Activated T-helper 2 cell treated with anti-CD3 and anti-CD28 coated beads, Interferon-gamma antibody, Interleukin-2, Interleukin-4, amounts not matched to agents 10 μg/mL and 5 μg/mL and 100 μg/mL, durations not matched to agents 14 hours and 24 hours and 36 hours (primary cell): Measurements from ENCODE around the gene SLC35F6. TPM values are rescaled to one million over a fixed set of nuclear protein-coding genes. Genes with fewer than 3 reads are reported as not detected.

Experiments used
- DNase-seq: peaks from one replicate; pipeline ENCODE4 v3.0.0; 2021; ENCODE audit warnings: low spot score
- H3K27ac Mint-ChIP-seq: one replicate; pipeline ENCODE4 v1.8.0; 2021; ENCODE audit warnings: mixed read lengths
- H3K27me3 Mint-ChIP-seq: one replicate; pipeline ENCODE4 v1.8.0; 2021; ENCODE audit warnings: low read depth, mixed read lengths
- H3K36me3 Mint-ChIP-seq: one replicate; pipeline ENCODE4 v1.8.0; 2021; ENCODE audit warnings: low read depth, mixed read lengths
- H3K4me1 Mint-ChIP-seq: one replicate; pipeline ENCODE4 v1.8.0; 2021; ENCODE audit warnings: low read depth, mixed read lengths
- H3K4me3 Mint-ChIP-seq: one replicate; pipeline ENCODE4 v1.8.0; 2021; ENCODE audit warnings: low read depth, mild to moderate bottlenecking, moderate library complexity, mixed read lengths
- H3K9me3 Mint-ChIP-seq: one replicate; pipeline ENCODE4 v1.8.0; 2021; ENCODE audit warnings: mixed read lengths
- intact Hi-C: fragments of 100-400 bp; cut with micrococcal nuclease; formaldehyde crosslinking; loops from one replicate; pipeline ENCODE4 v1.15.1; 2023
- total RNA-seq: library from RNA; stranded (reverse); gene quantifications from 2 replicates; pipeline ENCODE4 v1.2.3, GENCODE V29; 2022

SLC35F6 gene
- total RNA-seq, 1 donor from 2014 or later, result 11.8 TPM

DNA sequence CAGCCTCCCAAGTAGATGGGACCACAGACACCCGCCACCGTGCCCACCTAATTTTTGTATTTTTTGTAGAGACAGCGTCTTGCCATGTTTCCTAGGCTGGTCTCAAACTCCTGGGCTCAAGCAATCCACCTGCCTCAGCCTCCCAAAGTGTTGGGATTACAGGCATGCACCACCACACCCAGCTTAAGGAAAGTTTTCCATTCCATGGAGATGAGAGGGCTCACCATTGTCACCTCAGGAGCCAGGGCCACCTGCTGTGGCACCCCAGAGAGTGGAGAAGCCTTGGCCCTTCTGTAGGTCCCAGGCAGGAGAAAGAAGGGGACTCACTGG is 4.6 kb downstream of the SLC35F6 start:
- Mint-ChIP-seq H3K27ac (no peak overlapping the region), H3K4me1 (peaks cover 37% of the 10 kb centered on the region), H3K36me3 (peaks cover 7% of the 10 kb centered on the region), H3K9me3 (no peaks in the 10 kb centered on the region), H3K4me3 (no peak overlapping the region), H3K27me3 (no peaks in the 10 kb centered on the region)
- no peak for DNase-seq
- intact Hi-C loops, result no loop called here

DNA sequence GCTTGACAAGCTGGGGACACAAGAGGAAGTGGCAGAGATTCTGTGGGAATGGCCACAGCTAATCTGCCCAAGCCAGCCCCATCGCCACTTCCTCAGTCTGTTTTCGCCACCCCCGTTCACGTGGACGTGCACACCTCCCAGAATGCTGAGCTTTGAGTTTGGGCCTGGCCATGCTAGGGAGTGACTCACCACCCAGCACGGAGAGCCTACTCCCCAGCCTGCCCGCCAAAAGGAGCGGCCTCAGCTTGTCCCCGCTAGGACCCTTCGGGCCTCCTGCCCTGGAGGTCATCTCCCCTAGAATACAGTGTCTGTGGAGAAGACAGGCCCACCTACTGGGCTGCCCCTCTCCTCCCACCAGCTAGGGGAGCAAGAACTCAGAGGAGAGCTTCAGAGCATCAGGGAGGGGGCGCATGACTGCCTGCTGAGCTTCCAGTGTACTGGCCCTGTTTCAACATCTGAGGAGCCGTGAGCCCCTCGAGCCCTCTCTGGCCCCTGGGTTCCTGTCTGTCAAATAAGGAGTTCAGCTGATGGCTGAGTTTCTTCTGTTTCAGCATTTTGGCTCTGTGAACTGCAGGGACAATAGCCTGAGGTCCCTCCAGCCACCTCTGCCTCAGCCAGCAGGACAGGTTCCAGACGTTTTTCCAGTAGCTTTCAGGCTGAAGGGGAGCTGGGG is 5.1 kb downstream of the SLC35F6 start:
- H3K4me1 Mint-ChIP-seq, result peaks cover 37% of the 10 kb centered on the region
- intact Hi-C loops, result no loop called here

GRCh38 chr2:26770986-26771586 is 7.0 kb downstream of the SLC35F6 start:
- Mint-ChIP-seq H3K27me3 (no peaks in the 10 kb centered on the region), H3K4me1 (peaks cover 25% of the 10 kb centered on the region), H3K4me3 (no peak overlapping the region), H3K27ac (peak overlapping the region; percentile 57), H3K9me3 (no peaks in the 10 kb centered on the region), H3K36me3 (peaks cover 9% of the 10 kb centered on the region)
- DNase-seq, result no peak
- intact Hi-C loops, result no loop called here

More for the DNA sequence above, 5.1 kb downstream of the SLC35F6 start:
- DNase-seq, result no peak
- no peaks in the 10 kb centered on the region for H3K9me3 Mint-ChIP-seq
- no peak overlapping the region for H3K4me3 Mint-ChIP-seq
- H3K36me3 Mint-ChIP-seq, result peaks cover 7% of the 10 kb centered on the region
- H3K27ac Mint-ChIP-seq, result peak overlapping the region; percentile 54
- H3K27me3 Mint-ChIP-seq, result no peaks in the 10 kb centered on the region

DNA sequence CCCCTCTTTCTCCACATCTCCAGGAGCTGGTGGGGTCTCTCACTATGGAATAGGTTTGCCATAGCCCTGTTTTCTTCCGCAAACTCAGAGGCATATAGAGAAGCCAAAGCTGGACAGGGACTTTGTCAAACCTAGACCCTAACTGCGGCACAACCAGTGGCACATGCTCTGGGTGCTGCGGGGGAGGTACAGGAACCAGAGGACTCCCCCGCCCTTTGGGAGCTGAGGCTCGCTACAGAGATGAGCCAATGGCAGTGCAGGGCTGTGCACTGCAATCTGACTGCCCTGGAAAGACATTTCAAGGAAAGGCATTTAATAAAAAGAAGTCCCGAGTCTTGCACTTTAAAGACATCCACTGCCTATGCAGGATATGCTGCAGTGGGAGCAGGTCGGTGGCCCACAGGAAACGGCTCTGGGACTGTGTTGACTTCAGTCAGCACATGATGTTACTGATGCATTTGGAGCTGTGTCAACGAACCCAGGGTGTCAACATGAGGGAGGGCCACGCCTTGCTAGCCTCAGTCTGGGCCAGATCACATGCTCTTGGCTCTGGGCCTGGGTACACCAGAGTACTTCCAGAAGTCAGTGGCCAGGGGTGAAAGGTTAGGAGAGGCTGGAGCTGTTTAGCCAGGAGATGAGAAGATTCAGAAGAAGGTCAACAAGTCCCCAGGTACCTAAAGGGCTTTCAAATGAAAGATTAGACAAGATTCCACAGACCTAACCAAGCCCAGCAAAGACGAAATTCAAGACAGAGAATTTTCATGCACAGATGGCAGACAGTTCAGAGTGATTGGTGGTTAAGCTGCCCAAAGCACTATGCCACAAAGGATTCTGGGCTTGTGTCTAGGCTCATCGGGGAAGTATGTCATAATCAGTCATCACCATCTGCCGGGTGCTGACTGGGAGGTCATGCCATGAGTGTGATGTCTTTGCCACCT is 8.2 kb downstream of the SLC35F6 start:
- no peaks in the 10 kb centered on the region for H3K9me3 Mint-ChIP-seq
- no peak overlapping the region for H3K4me3 Mint-ChIP-seq

DNA sequence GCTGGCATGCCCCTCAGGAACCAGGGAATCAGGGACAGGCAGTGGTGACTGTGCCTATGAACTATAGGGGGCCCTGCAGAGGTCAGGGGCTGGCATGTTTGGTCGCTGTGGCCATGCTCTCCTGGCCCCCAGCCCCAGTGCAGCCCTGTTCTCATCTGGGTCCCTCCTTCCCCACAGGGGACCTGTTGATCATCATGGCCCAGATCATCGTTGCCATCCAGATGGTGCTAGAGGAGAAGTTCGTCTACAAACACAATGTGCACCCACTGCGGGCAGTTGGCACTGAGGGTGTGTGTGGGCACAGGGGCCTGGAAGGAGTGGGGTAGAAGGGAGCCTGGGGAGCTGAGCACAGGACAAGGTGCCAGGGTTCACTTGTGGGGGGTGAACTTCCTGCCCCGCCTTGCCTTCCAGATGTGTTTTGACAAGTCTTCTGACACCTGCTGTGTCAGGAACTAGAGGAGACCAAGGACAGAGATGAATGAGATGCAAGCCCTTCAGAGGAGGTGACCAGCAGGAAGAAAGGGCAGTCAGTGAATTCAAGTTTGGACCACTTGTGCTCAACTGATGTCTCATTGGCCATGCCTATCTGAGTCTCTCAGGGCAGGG is 12.2 kb downstream of the SLC35F6 start:
- intact Hi-C loops, result no loop called here
- H3K27me3 Mint-ChIP-seq, result no peaks in the 10 kb centered on the region
- peaks cover 39% of the 10 kb centered on the region for H3K36me3 Mint-ChIP-seq
- H3K4me3 Mint-ChIP-seq, result no peak overlapping the region
- H3K9me3 Mint-ChIP-seq, result no peaks in the 10 kb centered on the region
- DNase-seq, result no peak
- H3K27ac Mint-ChIP-seq, result no peak overlapping the region
- H3K4me1 Mint-ChIP-seq, result peaks cover 17% of the 10 kb centered on the region

More for the DNA sequence above, 8.2 kb downstream of the SLC35F6 start:
- Mint-ChIP-seq H3K36me3 (peaks cover 15% of the 10 kb centered on the region), H3K27me3 (no peaks in the 10 kb centered on the region), H3K27ac (peak overlapping the region; percentile 90), H3K4me1 (peaks cover 23% of the 10 kb centered on the region)
- intact Hi-C loops, result no loop called here
- DNase-seq, result peak; percentile 31

DNA sequence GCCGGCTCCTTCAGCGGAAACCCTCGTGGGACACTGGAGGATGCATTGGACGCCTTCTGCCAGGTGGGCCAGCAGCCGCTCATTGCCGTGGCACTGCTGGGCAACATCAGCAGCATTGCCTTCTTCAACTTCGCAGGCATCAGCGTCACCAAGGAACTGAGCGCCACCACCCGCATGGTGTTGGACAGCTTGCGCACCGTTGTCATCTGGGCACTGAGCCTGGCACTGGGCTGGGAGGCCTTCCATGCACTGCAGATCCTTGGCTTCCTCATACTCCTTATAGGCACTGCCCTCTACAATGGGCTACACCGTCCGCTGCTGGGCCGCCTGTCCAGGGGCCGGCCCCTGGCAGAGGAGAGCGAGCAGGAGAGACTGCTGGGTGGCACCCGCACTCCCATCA is 14.0 kb downstream of the SLC35F6 start:
- no peak overlapping the region for H3K4me3 Mint-ChIP-seq
- H3K4me1 Mint-ChIP-seq, result peaks cover 4% of the 10 kb centered on the region

GRCh38 chr2:26778507-26778906 is 14.4 kb downstream of the SLC35F6 start:
- H3K27me3 Mint-ChIP-seq, result no peaks in the 10 kb centered on the region
- H3K27ac Mint-ChIP-seq, result peak overlapping the region; percentile 38
- no peak overlapping the region for H3K4me3 Mint-ChIP-seq
- no peaks in the 10 kb centered on the region for H3K9me3 Mint-ChIP-seq
- no peak for DNase-seq
- H3K4me1 Mint-ChIP-seq, result peaks cover 4% of the 10 kb centered on the region
- H3K36me3 Mint-ChIP-seq, result peaks cover 40% of the 10 kb centered on the region
- intact Hi-C loops, result no loop called here

More for the DNA sequence above, 14.0 kb downstream of the SLC35F6 start:
- no peaks in the 10 kb centered on the region for H3K9me3 Mint-ChIP-seq
- peaks cover 40% of the 10 kb centered on the region for H3K36me3 Mint-ChIP-seq
- intact Hi-C loops, result no loop called here
- no peak overlapping the region for H3K27ac Mint-ChIP-seq
- H3K27me3 Mint-ChIP-seq, result no peaks in the 10 kb centered on the region
- DNase-seq, result no peak

- H3K36me3 Mint-ChIP-seq, result peaks cover 40% of the 10 kb centered on the region
- DNase-seq, result no peak
- intact Hi-C loops, result no loop called here
- H3K27me3 Mint-ChIP-seq, result no peaks in the 10 kb centered on the region
- no peak overlapping the region for H3K4me3 Mint-ChIP-seq
- H3K9me3 Mint-ChIP-seq, result no peaks in the 10 kb centered on the region
- no peak overlapping the region for H3K27ac Mint-ChIP-seq
- peaks cover 4% of the 10 kb centered on the region for H3K4me1 Mint-ChIP-seq
These were observed 16.2 kb downstream of the SLC35F6 start for GRCh38 chr2:26780203-26780760.

GRCh38 chr2:26782876-26783704 is 19.0 kb downstream of the SLC35F6 start:
- H3K4me1 Mint-ChIP-seq, result peaks cover 18% of the 10 kb centered on the region
- peaks cover 35% of the 10 kb centered on the region for H3K36me3 Mint-ChIP-seq
- H3K4me3 Mint-ChIP-seq, result no peak overlapping the region
- intact Hi-C loops, result no loop called here
- no peak for DNase-seq
- no peaks in the 10 kb centered on the region for H3K9me3 Mint-ChIP-seq
- H3K27ac Mint-ChIP-seq, result no peak overlapping the region
- H3K27me3 Mint-ChIP-seq, result no peaks in the 10 kb centered on the region

DNA sequence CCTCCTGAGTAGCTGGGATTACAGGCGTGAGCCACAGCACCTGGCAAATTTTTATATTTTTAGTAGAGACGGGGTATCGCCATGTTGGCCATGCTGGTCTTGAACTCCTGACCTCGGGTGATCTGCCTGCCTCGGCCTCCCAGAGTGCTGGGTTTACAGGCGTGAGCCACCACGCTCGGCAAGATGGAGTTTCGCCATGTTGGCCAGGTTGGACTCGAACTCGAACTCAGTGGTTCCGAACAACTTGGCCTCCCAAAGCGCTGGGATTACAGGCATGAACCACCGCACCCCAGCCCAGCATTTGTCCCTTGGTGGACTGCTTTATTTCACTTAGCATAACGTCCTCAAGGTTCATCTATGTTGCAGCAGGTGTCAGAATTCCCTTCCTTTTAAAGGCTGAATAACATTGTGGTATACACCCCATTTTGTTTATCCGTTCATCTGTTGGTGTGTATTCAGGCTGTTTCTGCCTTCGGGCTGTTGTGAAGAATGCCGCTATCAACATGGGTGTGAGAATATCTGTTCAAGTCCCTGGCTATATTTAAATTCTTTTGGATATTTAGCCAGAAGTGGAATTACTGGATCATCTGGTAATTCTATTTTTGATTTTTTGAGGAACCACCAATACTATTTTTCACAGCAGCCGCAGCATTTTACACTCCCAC is 20.6 kb downstream of the SLC35F6 start:
- intact Hi-C loops, result loop anchor here (1.0 to 5.0 kb wide), 2 partner anchors 20 to 437 kb away; partner anchors contain the start of genes ADGRF3, SELENOI and SLC35F6
- H3K36me3 Mint-ChIP-seq, result peaks cover 39% of the 10 kb centered on the region
- peak overlapping the region; percentile 77 for H3K4me3 Mint-ChIP-seq
- H3K27ac Mint-ChIP-seq, result peak overlapping the region; percentile 81
- peaks cover 2% of the 10 kb centered on the region for H3K9me3 Mint-ChIP-seq
- peaks cover 28% of the 10 kb centered on the region for H3K4me1 Mint-ChIP-seq
- no peak for DNase-seq
- no peaks in the 10 kb centered on the region for H3K27me3 Mint-ChIP-seq

GRCh38 chr2:26785431-26786206 is 21.5 kb downstream of the SLC35F6 start, which contains the start of gene CENPA:
Gene CENPA (plus strand): TSS chr2:26786056. CDS start chr2:26786197, 141 bp downstream.
- H3K4me3 Mint-ChIP-seq, result peak within 1 kb of the TSS; percentile 93
- H3K27me3 Mint-ChIP-seq, result no peaks in the 10 kb centered on the region
- DNase-seq, result peak; percentile 94
- H3K9me3 Mint-ChIP-seq, result peaks cover 5% of the 10 kb centered on the region
- H3K4me1 Mint-ChIP-seq, result peaks cover 32% of the 10 kb centered on the region
- H3K27ac Mint-ChIP-seq, result peak within 1 kb of the TSS; percentile 81
- intact Hi-C loops, result loop anchor here (1.0 to 5.0 kb wide), 2 partner anchors 21 to 438 kb away; partner anchors contain the start of genes ADGRF3, SELENOI and SLC35F6
- H3K36me3 Mint-ChIP-seq, result peaks cover 40% of the 10 kb centered on the region
